Mesenteric fat pad (tissue), 1 donor: ENCODE data around the gene SMYD3. TPM values are rescaled to one million over a fixed set of nuclear protein-coding genes. Genes with fewer than 3 reads are reported as not detected.

Experiments
- DNase-seq: peaks from one replicate; pipeline ENCODE4 v3.0.0-alpha.2; 2020; ENCODE audit warnings: low spot score
- total RNA-seq: library from RNA; stranded (reverse); fragmentation: NEBNext Ultra II Directional; extraction: Animal tissue kit (Norgen Biotek cat#: 25700); gene quantifications from one replicate; pipeline ENCODE4 v1.2.1, GENCODE V29; 2021
- donor health status: DM: yes; HTN: yes; CAD: no.

Gene SMYD3
- total RNA-seq, 1 donor from 2014 or later: 12.4 TPM

- no peak for DNase-seq
These were observed 324.8 kb downstream of the SMYD3 start for GRCh38 chr1:246182149-246182851.

- DNase-seq: no peak
These were observed 325.8 kb downstream of the SMYD3 start for GRCh38 chr1:246181241-246181640.

- DNase-seq: no peak
These were observed 327.7 kb downstream of the SMYD3 start for GRCh38 chr1:246179401-246179800.

- no peak for DNase-seq
These were observed 328.3 kb downstream of the SMYD3 start for GRCh38 chr1:246178717-246179311.

GRCh38 chr1:246176126-246177024 is 330.7 kb downstream of the SMYD3 start:
- no peak for DNase-seq

- no peak for DNase-seq
These were observed 336.4 kb downstream of the SMYD3 start for GRCh38 chr1:246170574-246171261.

GRCh38 chr1:246169486-246169885 is 337.6 kb downstream of the SMYD3 start:
- no peak for DNase-seq

GRCh38 chr1:246169019-246169418 is 338.1 kb downstream of the SMYD3 start:
- no peak for DNase-seq

- no peak for DNase-seq
These were observed 340.2 kb downstream of the SMYD3 start for GRCh38 chr1:246166841-246167240.

GRCh38 chr1:246165826-246166709 is 341.0 kb downstream of the SMYD3 start:
- DNase-seq: no peak

- no peak for DNase-seq
These were observed 342.3 kb downstream of the SMYD3 start for GRCh38 chr1:246164764-246165163.

GRCh38 chr1:246162560-246162959 is 344.5 kb downstream of the SMYD3 start:
- DNase-seq: no peak

GRCh38 chr1:246161626-246162025 is 345.5 kb downstream of the SMYD3 start:
- DNase-seq: no peak

GRCh38 chr1:246160905-246161304 is 346.2 kb downstream of the SMYD3 start:
- DNase-seq: no peak

GRCh38 chr1:246160374-246160773 is 346.7 kb downstream of the SMYD3 start:
- no peak for DNase-seq

- no peak for DNase-seq
These were observed 347.5 kb downstream of the SMYD3 start for GRCh38 chr1:246159279-246160227.

GRCh38 chr1:246158131-246158530 is 348.9 kb downstream of the SMYD3 start:
- no peak for DNase-seq

GRCh38 chr1:246157516-246157915 is 349.6 kb downstream of the SMYD3 start:
- DNase-seq: no peak

GRCh38 chr1:246156847-246157246 is 350.2 kb downstream of the SMYD3 start:
- DNase-seq: no peak
